Activated B cell treated with CpG ODN at 0.5 μM for 24 hours (primary cell): ENCODE data around the gene G3BP1. TPM values are rescaled to one million over a fixed set of nuclear protein-coding genes. Genes with fewer than 3 reads are reported as not detected.

Experiments
- ATAC-seq: fragments of 200-7000 bp; cut with Tn5 transposase; one replicate; pipeline ENCODE4 v1.10.0; 2021; ENCODE audit warnings: low read depth, mild to moderate bottlenecking, moderate library complexity
- CTCF ChIA-PET: fragments of 350-600 bp; sonication (Branson Sonifier 250); formaldehyde crosslinking; loops from one replicate; lab custom pipeline; 2021; ENCODE audit warnings: antibody characterized with exemption; lab: Charles Lee
- POLR2A ChIA-PET: fragments of 350-600 bp; sonication (Branson Sonifier 250); formaldehyde crosslinking; loops from one replicate; lab custom pipeline; 2021; ENCODE audit warnings: antibody characterized with exemption; lab: Charles Lee
- DNase-seq: peaks from one replicate; pipeline ENCODE4 v3.0.0; 2022
- H3K27ac Mint-ChIP-seq: one replicate; pipeline ENCODE4 v1.8.0; 2020; ENCODE audit warnings: mixed read lengths
- H3K27me3 Mint-ChIP-seq: one replicate; pipeline ENCODE4 v1.8.0; 2021; ENCODE audit warnings: mixed read lengths
- H3K36me3 Mint-ChIP-seq: one replicate; pipeline ENCODE4 v1.8.0; 2021; ENCODE audit warnings: low read depth, mixed read lengths
- H3K4me1 Mint-ChIP-seq: one replicate; pipeline ENCODE4 v1.8.0; 2021; ENCODE audit warnings: mixed read lengths
- H3K4me3 Mint-ChIP-seq: one replicate; pipeline ENCODE4 v1.8.0; 2020; ENCODE audit warnings: mild to moderate bottlenecking, mixed read lengths
- H3K9me3 Mint-ChIP-seq: one replicate; pipeline ENCODE4 v1.8.0; 2020; ENCODE audit warnings: mixed read lengths
- CTCF ChIP-seq: fragments of 200-600 bp; IDR thresholded peaks from one replicate; pipeline ENCODE4 v1.8.0; 2022; ENCODE audit warnings: antibody characterized with exemption, mild to moderate bottlenecking
- intact Hi-C: fragments of 100-400 bp; cut with micrococcal nuclease; formaldehyde crosslinking; loops from one replicate; pipeline ENCODE4 v1.15.1; 2024
- total RNA-seq: library from RNA; stranded (reverse); gene quantifications from 2 replicates; pipeline ENCODE4 v1.2.3, GENCODE V29; 2022

Gene G3BP1
- total RNA-seq, 1 donor from 2014 or later: 227 TPM

- Mint-ChIP-seq H3K27ac (no peak overlapping the region), H3K27me3 (no peaks in the 10 kb centered on the region), H3K4me3 (no peak overlapping the region), H3K9me3 (no peaks in the 10 kb centered on the region), H3K36me3 (no peaks in the 10 kb centered on the region), H3K4me1 (peaks cover 11% of the 10 kb centered on the region)
- intact Hi-C loops: no loop called here
- ChIA-PET CTCF (no interaction called here), POLR2A (no interaction called here)
- DNase-seq: no peak
- ATAC-seq: no peak
- no peak for TF ChIP-seq CTCF
Measured at GRCh38 chr5:151766975-151767374, 4.8 kb upstream of the G3BP1 start.

DNA sequence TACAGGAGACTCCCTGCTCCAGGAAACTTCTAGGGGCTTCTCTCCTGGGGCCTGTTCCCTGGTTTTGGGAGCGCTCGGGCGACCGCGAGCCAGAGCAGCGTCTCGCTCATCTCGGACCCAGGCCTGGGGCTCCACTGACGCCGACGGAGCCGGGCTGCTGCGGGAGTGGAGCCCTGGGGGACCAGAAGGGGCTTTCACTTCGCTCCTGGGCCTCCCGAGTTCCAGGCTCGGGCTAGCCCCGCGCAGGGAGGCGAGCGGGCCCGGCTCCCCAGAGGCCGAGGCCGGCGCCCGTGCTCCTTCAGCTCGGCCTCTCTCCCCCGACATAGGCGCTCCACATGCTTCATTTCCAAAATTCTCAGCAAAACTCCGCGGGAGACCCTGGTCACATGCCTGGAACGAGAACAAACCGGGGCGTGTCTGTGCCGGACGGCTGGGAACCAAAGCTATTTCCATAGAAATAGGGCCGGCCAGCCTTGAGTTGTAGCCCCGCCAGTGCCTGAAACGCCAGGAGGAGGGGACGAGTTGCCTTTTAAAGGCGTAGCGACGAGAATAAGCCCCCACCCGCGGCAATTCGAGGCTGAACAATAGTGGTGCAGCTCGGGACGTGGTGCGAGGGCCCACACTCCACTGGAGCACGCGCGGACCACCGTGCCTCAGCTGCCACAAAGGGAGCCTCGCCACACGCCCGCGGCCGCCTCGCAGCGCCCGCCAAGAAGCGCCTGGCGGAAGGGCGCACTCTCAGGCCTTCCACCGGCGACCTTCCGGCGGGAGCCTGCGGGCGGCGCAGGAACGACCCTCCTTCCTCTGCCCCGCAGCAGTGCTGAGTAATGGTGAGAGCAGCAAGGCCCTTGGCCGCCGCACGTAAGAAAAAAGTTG, 1.1 kb upstream of the G3BP1 start:
- TF ChIP-seq CTCF: no peak
- ATAC-seq: peak; percentile 8
- intact Hi-C loops: loop anchor here (1.0 to 10.0 kb wide), 10 partner anchors 12 to 1768 kb away; partner anchors contain the start of genes ATOX1, DCTN4, GM2A and HMGXB3
- H3K9me3 Mint-ChIP-seq: no peaks in the 10 kb centered on the region
- CTCF ChIA-PET: interaction anchor here (0.7 to 2.2 kb wide), 13 partner anchors 12 to 323 kb away, joined by 3 to 13 read pairs (median 4); partner anchors contain the start of genes ATOX1 and SLC36A1
- H3K4me3 Mint-ChIP-seq: no peak overlapping the region
- peak; percentile 65 for DNase-seq
- POLR2A ChIA-PET: interaction anchor here (0.5 to 5.9 kb wide), 29 partner anchors 10 to 1321 kb away, joined by 3 to 134 read pairs (median 6); partner anchors contain the start of genes ATOX1, DCTN4, GM2A and RBM22
- peaks cover 12% of the 10 kb centered on the region for H3K36me3 Mint-ChIP-seq
- no peak overlapping the region for H3K27ac Mint-ChIP-seq
- H3K4me1 Mint-ChIP-seq: peaks cover 40% of the 10 kb centered on the region
- no peaks in the 10 kb centered on the region for H3K27me3 Mint-ChIP-seq

DNA sequence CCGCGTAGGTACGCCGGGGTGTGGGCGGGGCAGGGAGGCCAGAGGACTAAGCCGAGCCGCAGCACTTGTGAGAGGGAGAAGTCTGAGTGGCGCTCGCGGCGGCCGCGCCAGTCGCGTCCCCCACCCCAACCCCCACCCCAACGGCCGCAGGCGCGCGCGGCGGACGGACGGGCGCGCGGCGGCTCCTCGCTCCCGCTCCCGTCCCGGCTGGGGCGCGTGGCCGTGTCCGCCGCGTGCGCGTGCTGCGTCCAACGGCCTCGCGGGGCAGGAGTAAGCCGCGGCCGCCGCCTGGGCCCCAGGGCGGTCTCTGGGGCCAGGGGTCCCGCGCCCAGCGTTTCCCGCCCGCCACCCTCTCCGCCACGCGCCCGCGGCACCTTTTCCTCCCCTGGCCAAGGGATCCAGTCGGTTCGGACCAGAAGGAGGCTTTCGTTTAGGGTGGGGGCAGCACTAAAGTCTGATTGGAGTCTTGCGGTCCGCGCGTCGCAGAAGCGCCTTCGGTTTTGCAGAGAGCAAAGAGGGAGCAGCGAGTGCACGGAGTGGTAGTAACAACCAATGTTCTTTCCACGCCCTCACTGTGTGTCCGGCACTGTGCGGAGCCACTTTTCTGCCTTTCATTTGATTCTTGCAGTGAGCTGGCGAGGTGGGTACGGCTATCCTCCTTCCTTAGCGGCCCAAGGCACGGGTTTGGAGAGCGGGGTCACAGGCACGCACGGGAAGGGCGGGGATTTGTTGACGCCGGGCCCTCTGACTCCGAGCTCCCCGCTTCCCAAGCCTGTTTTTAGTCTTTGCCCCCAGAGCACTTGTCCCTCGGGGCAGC, 483 bp downstream of the G3BP1 start:
- Mint-ChIP-seq H3K4me3 (peak overlapping the region; percentile 94), H3K9me3 (no peaks in the 10 kb centered on the region), H3K27ac (peak overlapping the region; percentile 88), H3K4me1 (peaks cover 54% of the 10 kb centered on the region), H3K27me3 (no peaks in the 10 kb centered on the region), H3K36me3 (peaks cover 23% of the 10 kb centered on the region)
- TF ChIP-seq CTCF: no peak
- no peak for DNase-seq
- ChIA-PET CTCF (interaction anchor here (1.5 to 2.2 kb wide), 6 partner anchors 13 to 120 kb away, joined by 3 to 13 read pairs (median 7); partner anchors contain the start of gene ATOX1), POLR2A (interaction anchor here (0.5 to 5.9 kb wide), 27 partner anchors 10 to 1323 kb away, joined by 3 to 134 read pairs (median 6); partner anchors contain the start of genes ATOX1, GM2A, RBM22 and RPS14)
- intact Hi-C loops: loop anchor here (1.0 to 10.0 kb wide), 5 partner anchors 10 to 1770 kb away; partner anchors contain the start of genes DCTN4, HMGXB3, TIGD6 and TNIP1
- ATAC-seq: no peak

- Mint-ChIP-seq H3K4me3 (peak overlapping the region; percentile 94), H3K27ac (peak overlapping the region; percentile 88), H3K36me3 (peaks cover 31% of the 10 kb centered on the region), H3K4me1 (peaks cover 61% of the 10 kb centered on the region), H3K27me3 (no peaks in the 10 kb centered on the region), H3K9me3 (no peaks in the 10 kb centered on the region)
- intact Hi-C loops: loop anchor here (1.0 to 10.0 kb wide), 5 partner anchors 9 to 1771 kb away; partner anchors contain the start of genes DCTN4, HMGXB3, TIGD6 and TNIP1
- ChIA-PET CTCF (interaction anchor here (1.2 to 1.3 kb wide), 2 partner anchors 112 to 114 kb away, joined by 3 read pairs; no protein-coding TSS in a partner anchor), POLR2A (interaction anchor here (0.6 to 5.9 kb wide), 8 partner anchors 12 to 581 kb away, joined by 3 to 134 read pairs (median 22); partner anchors contain the start of gene ATOX1)
- no peak for TF ChIP-seq CTCF
- ATAC-seq: no peak
- DNase-seq: no peak
Measured at GRCh38 chr5:151772846-151773561, 1.2 kb downstream of the G3BP1 start.
